Measurements from ENCODE around the gene SOX18. TPM values are rescaled to one million over a fixed set of nuclear protein-coding genes. Genes with fewer than 3 reads are reported as not detected.

The SOX18 gene
- total and polyA plus RNA-seq, 2 experiments from 2014 or later: 0.21 TPM; not detected in 1

- TF ChIP-seq POLR2AphosphoS5 (IDR thresholded peaks at IDR 0.05; ENCODE audit: low read depth): no peak
Observed at GRCh38 chr20:64006902-64007301, 42.5 kb downstream of the SOX18 start (continued).

DNA sequence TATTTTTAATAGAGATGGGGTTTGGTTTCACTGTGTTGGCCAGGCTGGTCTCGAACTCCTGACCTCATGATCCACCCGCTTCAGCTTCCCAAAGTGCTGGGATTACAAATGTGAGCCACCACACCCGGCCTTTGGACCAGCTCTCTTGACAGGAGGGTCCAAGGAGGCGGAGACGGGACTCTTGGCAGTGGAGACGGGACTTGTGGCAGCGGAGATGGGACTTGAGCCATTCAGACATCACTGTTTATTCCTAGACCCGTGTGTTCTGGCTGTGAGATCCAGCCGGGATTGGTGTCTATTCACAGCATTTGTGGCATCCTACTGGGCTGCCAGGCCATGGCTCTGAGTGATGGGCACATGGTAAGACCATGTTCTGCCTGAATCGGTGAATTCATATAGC, 42.9 kb downstream of the SOX18 start:
- peaks cover 15% of the 10 kb centered on the region for H3K79me2 ChIP-seq (replicated peaks; ENCODE audit: insufficient read depth)
- H4K20me1 ChIP-seq (replicated peaks; ENCODE audit: insufficient read depth): peaks cover 7% of the 10 kb centered on the region
- H3F3A ChIP-seq (replicated peaks; ENCODE audit: low read depth): 0 out of 2 replicates have a peak, but pooled peaks cover 8% of the 10 kb centered on the region
- TF ChIP-seq EZH2 (IDR thresholded peaks at IDR 0.05; ENCODE audit: low read depth, unreplicated experiment) (no peak), NANOG (IDR thresholded peaks at IDR 0.05; ENCODE audit: borderline replicate concordance) (no peak), CREB1 (CRISPR knock-in tag; IDR thresholded peaks at IDR 0.05; ENCODE audit: low read depth) (no peak), STAT1 (IDR thresholded peaks at IDR 0.05; ENCODE audit: unreplicated experiment) (no peak), ZNF331 (CRISPR knock-in tag; IDR thresholded peaks at IDR 0.05; ENCODE audit: low read depth) (no peak), ZNF462 (CRISPR knock-in tag; IDR thresholded peaks at IDR 0.05) (no peak), JUNB (IDR thresholded peaks at IDR 0.05; ENCODE audit: unreplicated experiment) (no peak), POLR2AphosphoS5 (IDR thresholded peaks at IDR 0.05; ENCODE audit: low read depth) (no peak), EZH2phosphoT487 (IDR thresholded peaks at IDR 0.05; ENCODE audit: unreplicated experiment) (no peak), ZNF114 (CRISPR knock-in tag; IDR thresholded peaks at IDR 0.05) (no peak), REST (IDR thresholded peaks at IDR 0.05; ENCODE audit: unreplicated experiment) (no peak), CTCF (conservative IDR thresholded peaks at IDR 0.05; ENCODE audit: low read depth in 2 of 2) (no peak)
- TF ChIP-seq, protein P1, sequence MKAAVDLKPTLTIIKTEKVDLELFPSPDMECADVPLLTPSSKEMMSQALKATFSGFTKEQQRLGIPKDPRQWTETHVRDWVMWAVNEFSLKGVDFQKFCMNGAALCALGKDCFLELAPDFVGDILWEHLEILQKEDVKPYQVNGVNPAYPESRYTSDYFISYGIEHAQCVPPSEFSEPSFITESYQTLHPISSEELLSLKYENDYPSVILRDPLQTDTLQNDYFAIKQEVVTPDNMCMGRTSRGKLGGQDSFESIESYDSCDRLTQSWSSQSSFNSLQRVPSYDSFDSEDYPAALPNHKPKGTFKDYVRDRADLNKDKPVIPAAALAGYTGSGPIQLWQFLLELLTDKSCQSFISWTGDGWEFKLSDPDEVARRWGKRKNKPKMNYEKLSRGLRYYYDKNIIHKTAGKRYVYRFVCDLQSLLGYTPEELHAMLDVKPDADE (IDR thresholded peaks at IDR 0.05): no peak
- no peaks in the 10 kb centered on the region for H3K9me3 Mint-ChIP-seq
- H3K36me3 ChIP-seq (ENCODE audit: insufficient read depth): peaks cover 34% of the 10 kb centered on the region; the same call in 1 of the 2 replicates
- no peak for ATAC-seq
- no peak overlapping the region for H3K4me2 ChIP-seq
- no peaks in the 10 kb centered on the region for H3K4me1 ChIP-seq (ENCODE audit: insufficient read depth)
- peaks cover 76% of the 10 kb centered on the region for H3K36me3 Mint-ChIP-seq (ENCODE audit: low read depth)
- no peak overlapping the region for H3K4me3 Mint-ChIP-seq
- no peaks in the 10 kb centered on the region for H3K27me3 ChIP-seq (ENCODE audit: insufficient read depth)
- no peak for DNase-seq (ENCODE audit: low spot score)
- no peak overlapping the region for H2AFZ ChIP-seq
- no peak overlapping the region for H3K27ac ChIP-seq (ENCODE audit: low read depth)
- no peak overlapping the region for H3K4me3 ChIP-seq
- no peak overlapping the region for H3K27ac Mint-ChIP-seq
- no peaks in the 10 kb centered on the region for H3K27me3 Mint-ChIP-seq (ENCODE audit: insufficient read depth, low read depth, poor library complexity)
- H3K9me2 ChIP-seq (ENCODE audit: insufficient read depth): no peaks in the 10 kb centered on the region
- H3K4me1 Mint-ChIP-seq: no peaks in the 10 kb centered on the region

All from GM23338 (cell line).